GM12878 (cell line): ENCODE results near the gene NME7. TPM values are rescaled to one million over a fixed set of nuclear protein-coding genes. Genes with fewer than 3 reads are reported as not detected.

Experiments
- ATAC-seq: fragments of 200-7000 bp; cut with Tn5 transposase; 3 replicates; pipeline ENCODE4 v1.9.1; 2020; ENCODE audit warnings: mild to moderate bottlenecking, moderate library complexity
- BruUV-seq: library from RNA; stranded (reverse); fragments of 400-500 nt; replicated peaks from 2 replicates; lab custom pipeline; 2021; lab: Mats Ljungman, UMichigan
- CTCF ChIA-PET: fragments of 300-600 bp; sonication (Branson Sonifier 250); formaldehyde crosslinking; extraction: SDS; loops from one replicate; lab custom pipeline; 2021; ENCODE audit warnings: inconsistent platforms; lab: Yijun Ruan, JAX
- POLR2A ChIA-PET: fragments of 350-600 bp; formaldehyde crosslinking; extraction: SDS; loops from one replicate; lab custom pipeline; 2021; ENCODE audit warnings: inconsistent platforms; lab: Charles Lee
- RAD21 ChIA-PET: fragments of 300-600 bp; sonication (Branson Sonifier 250); formaldehyde crosslinking; loops from one replicate; lab custom pipeline; 2023; ENCODE audit warnings: antibody characterized with exemption; ENCODE audit not compliant: unreplicated experiment; lab: Charles Lee
- SMC1A ChIA-PET: fragments of 300-600 bp; sonication (Branson Sonifier 250); formaldehyde crosslinking; loops from one replicate; lab custom pipeline; 2023; ENCODE audit not compliant: unreplicated experiment, uncharacterized antibody; lab: Charles Lee
- DNase-seq: peaks from one replicate; pipeline ENCODE4 v3.0.0-alpha.2; 2011; ENCODE audit warnings: low read depth, low spot score
- FAIRE-seq: peaks from 3 replicates; lab custom pipeline; 2011; peaks lifted over from hg19 to GRCh38; lab: Jason Lieb, UNC
- H2AFZ ChIP-seq: 2 replicates; pipeline ENCODE4 v1.6.0; 2011; ENCODE audit warnings: low read depth, low read length, control low read depth; ENCODE audit not compliant: control insufficient read depth
- H3K27ac ChIP-seq: 2 replicates; pipeline ENCODE4 v1.5.1; 2011; ENCODE audit warnings: control low read depth; ENCODE audit not compliant: control insufficient read depth, insufficient read depth
- H3K27me3 ChIP-seq, 2 experiments: replicated peaks in 1 of 2; 2 replicates each; pipeline versions ENCODE4 v1.6.0 to v1.6.1; 2011; ENCODE audit warnings: low read length in 1 of 2; ENCODE audit not compliant: control insufficient read depth in 2 of 2, insufficient read depth in 2 of 2
- H3K36me3 ChIP-seq, 2 experiments: 2 replicates each; pipeline ENCODE4 v1.5.1; 2011; ENCODE audit warnings: low read length in 1 of 2; ENCODE audit not compliant: control insufficient read depth in 2 of 2, insufficient read depth in 2 of 2
- H3K4me1 ChIP-seq: 2 replicates; pipeline ENCODE4 v1.6.1; 2011; ENCODE audit warnings: mild to moderate bottlenecking, low read length, moderate library complexity, mixed read lengths; ENCODE audit not compliant: control insufficient read depth, insufficient read depth
- H3K4me2 ChIP-seq: 2 replicates; pipeline ENCODE4 v1.6.0; 2011; ENCODE audit warnings: control low read depth; ENCODE audit not compliant: control insufficient read depth, insufficient read depth
- H3K4me3 ChIP-seq: fragments of 200-600 bp; sonication (generic); 2 replicates; pipeline ENCODE4 v1.5.1; 2016
- H3K79me2 ChIP-seq: 2 replicates; pipeline ENCODE4 v1.6.0; 2011; ENCODE audit warnings: low read length; ENCODE audit not compliant: control insufficient read depth, insufficient read depth
- H3K9ac ChIP-seq: 2 replicates; pipeline ENCODE4 v1.8.0; 2011; ENCODE audit warnings: low read length, control low read depth, mixed read lengths; ENCODE audit not compliant: control insufficient read depth, insufficient read depth
- H3K9me3 ChIP-seq: replicated peaks from 3 replicates; pipeline ENCODE4 v1.5.1; 2011; ENCODE audit warnings: mild to moderate bottlenecking, low read length; ENCODE audit not compliant: control insufficient read depth, insufficient read depth
- H4K20me1 ChIP-seq: 2 replicates; pipeline ENCODE4 v1.6.0; 2011; ENCODE audit not compliant: control insufficient read depth, insufficient read depth
- BACH1 ChIP-seq: fragments of 450-650 bp; IDR thresholded peaks from 2 replicates; pipeline ENCODE4 v1.6.1; 2017; ENCODE audit warnings: mild to moderate bottlenecking, borderline replicate concordance
- CBX3 ChIP-seq: fragments of 200-600 bp; sonication (generic); IDR thresholded peaks from 2 replicates; pipeline ENCODE4 v1.6.1; 2016; ENCODE audit warnings: low read depth, borderline replicate concordance
- CHD2 ChIP-seq: IDR thresholded peaks from 2 replicates; pipeline ENCODE4 v1.6.1; 2011; ENCODE audit warnings: low read depth, low read length, improper control_type of control experiment, borderline replicate concordance
- E2F8 ChIP-seq: fragments of 450-650 bp; IDR thresholded peaks from 2 replicates; pipeline ENCODE4 v1.6.1; 2018; ENCODE audit warnings: mild to moderate bottlenecking, low read depth, moderate library complexity; ENCODE audit not compliant: partially characterized antibody
- E4F1 ChIP-seq: fragments of 450-650 bp; IDR thresholded peaks from 2 replicates; pipeline ENCODE4 v1.6.1; 2018; ENCODE audit warnings: borderline replicate concordance, mild to moderate bottlenecking; ENCODE audit not compliant: partially characterized antibody
- EGR1 ChIP-seq, 2 experiments: IDR thresholded peaks; 1 replicate in 1 of 2; 2 replicates in 1 of 2; pipeline ENCODE4 v1.6.1; 2011 to 2012; ENCODE audit warnings: low read depth in 2 of 2, low read length in 2 of 2, borderline replicate concordance in 1 of 2, mild to moderate bottlenecking in 1 of 2, moderate library complexity in 1 of 2
- HCFC1 ChIP-seq: fragments of 150-350 bp; IDR thresholded peaks from 2 replicates; pipeline ENCODE4 v1.6.1; 2014; ENCODE audit warnings: low read length
- IKZF2 ChIP-seq, 2 experiments: fragments of 450-650 bp; IDR thresholded peaks; 2 replicates each; pipeline ENCODE4 v1.6.1; 2017; ENCODE audit warnings: mild to moderate bottlenecking in 2 of 2, moderate library complexity in 2 of 2
- IRF4 ChIP-seq: IDR thresholded peaks from 2 replicates; pipeline ENCODE4 v1.6.1; 2011; ENCODE audit warnings: low read depth, low read length
- MEF2B ChIP-seq: fragments of 450-650 bp; IDR thresholded peaks from 2 replicates; pipeline ENCODE4 v1.6.1; 2018; ENCODE audit warnings: mild to moderate bottlenecking, moderate library complexity; ENCODE audit not compliant: partially characterized antibody, poor library complexity, severe bottlenecking
- NFYA ChIP-seq: IDR thresholded peaks from 2 replicates; pipeline ENCODE4 v1.6.1; 2011; ENCODE audit warnings: low read depth, mild to moderate bottlenecking, low read length, improper control_type of control experiment, borderline replicate concordance
- PAX8 ChIP-seq: fragments of 450-650 bp; IDR thresholded peaks from 2 replicates; pipeline ENCODE4 v1.6.1; 2017; ENCODE audit warnings: mild to moderate bottlenecking, moderate library complexity
- RB1 ChIP-seq: fragments of 450-650 bp; formaldehyde crosslinking; IDR thresholded peaks from 2 replicates; pipeline ENCODE4 v1.6.1; 2017; ENCODE audit warnings: mild to moderate bottlenecking, borderline replicate concordance
- RFX5 ChIP-seq: IDR thresholded peaks from 2 replicates; pipeline ENCODE4 v1.6.1; 2011; ENCODE audit warnings: low read depth, low read length, improper control_type of control experiment
- SUZ12 ChIP-seq: fragments of 200-600 bp; sonication (generic); IDR thresholded peaks from one replicate; pipeline ENCODE4 v1.6.1; 2018; ENCODE audit warnings: antibody characterized with exemption, mild to moderate bottlenecking; ENCODE audit not compliant: unreplicated experiment
- ZNF207 ChIP-seq: fragments of 450-650 bp; IDR thresholded peaks from 2 replicates; pipeline ENCODE4 v1.6.1; 2014; ENCODE audit warnings: antibody characterized with exemption, mild to moderate bottlenecking, borderline replicate concordance
- ZNF274 ChIP-seq: IDR thresholded peaks from one replicate; pipeline ENCODE4 v1.8.0; 2011; ENCODE audit not compliant: insufficient read length, insufficient read depth
- WGBS: methylation state at CpG from one replicate; pipeline ENCODE4 v1.1.6; 2016; ENCODE audit warnings: low lambda C conversion rate; ENCODE audit not compliant: insufficient replicate concordance, insufficient coverage; ENCODE audit errors: missing lambda C conversion rate; 5-methylcytosine and 5-hydroxymethylcytosine counted together
- in situ Hi-C: fragments of 300-500 bp; cut with MboI; formaldehyde crosslinking; loops from 9 replicates; pipeline ENCODE4 v1.14.3; 2018; ENCODE audit warnings: mixed read lengths
- intact Hi-C: fragments of 100-400 bp; cut with micrococcal nuclease; formaldehyde crosslinking; loops from one replicate; pipeline ENCODE4 v1.14.2; 2022; ENCODE audit not compliant: unreplicated experiment
- polyA plus RNA-seq, 11 experiments: library from polyadenylated mRNA; depleted of rRNA in 4 of 11; unstranded in 6 of 11; stranded (reverse) in 5 of 11; fragments of >200 nt; fragmentation: Nextera tagmentation in 4 of 11; fragmentation: Illumina TruSeq in 1 of 11; extraction: Ambion mirVana in 4 of 11; extraction: Trizol in 1 of 11; gene quantifications; 1 replicate in 1 of 11; 2 replicates in 10 of 11; pipeline versions ENCODE4 v1.2.1 to v1.2.3, GENCODE V29; 2011 to 2016; ENCODE audit warnings: inconsistent platforms in 2 of 11, missing spikeins in 2 of 11, low read depth in 1 of 11
- total RNA-seq, 4 experiments: library from RNA; depleted of rRNA in 3 of 4; stranded (reverse); fragments of >200 nt in 3 of 4; fragmentation: Illumina TruSeq in 1 of 4; extraction: Trizol in 1 of 4; gene quantifications; 2 replicates each; pipeline versions ENCODE4 v1.2.1 to v1.2.3, GENCODE V29; 2013 to 2021

The NME7 gene
- total and polyA plus RNA-seq, 10 of the 15 experiments (the other 5 are each of a cell fraction or from before 2014, with no cell fraction given): 1.5 to 15.6 (median 7.2) TPM

- no peak for TF ChIP-seq IRF4
- no peak for TF ChIP-seq E4F1
- no peak for TF ChIP-seq CBX3
- no peak for TF ChIP-seq IKZF2 (IDR thresholded peaks at IDR 0.05)
- TF ChIP-seq CHD2: no peak
- TF ChIP-seq, all 136 proteins: peak for 0
Measured at GRCh38 chr1:169127305-169127704, 240.3 kb downstream of the NME7 start (continued).

- WGBS: 100% methylated on average over 3 of the region's 3 CpGs
- intact Hi-C loops: no loop called here
- Histone ChIP-seq H3K27ac (no peak overlapping the region), H3K4me1 (no peaks in the 10 kb centered on the region), H3K27me3 (no peaks in the 10 kb centered on the region), H2AFZ (no peak overlapping the region), H3K4me3 (no peak overlapping the region), H3K9me3 (no peaks in the 10 kb centered on the region), H4K20me1 (no peaks in the 10 kb centered on the region), H3K4me2 (no peak overlapping the region), H3K9ac (no peak overlapping the region), H3K36me3 (no peaks in the 10 kb centered on the region; a peak in 2 of 4 replicates), H3K79me2 (no peaks in the 10 kb centered on the region)
- ATAC-seq (no peak), FAIRE-seq (no peak), DNase-seq (no peak)
- ChIA-PET SMC1A (interaction anchor here (0.7 to 1.5 kb wide), 6 partner anchors 10 to 222 kb away, joined by 3 to 8 read pairs (median 4); no protein-coding TSS in a partner anchor), POLR2A (interaction anchor here (0.7 kb wide), 3 partner anchors 35 to 520 kb away, joined by 3 to 4 read pairs (median 4); no protein-coding TSS in a partner anchor), CTCF (interaction anchor here (0.6 to 2.7 kb wide), 7 partner anchors 9 to 523 kb away, joined by 3 to 9 read pairs (median 3); no protein-coding TSS in a partner anchor), RAD21 (interaction anchor here (1.0 to 1.3 kb wide), 3 partner anchors 7 to 523 kb away, joined by 3 to 4 read pairs (median 3); no protein-coding TSS in a partner anchor)
- no TSS peak for BruUV-seq
- in situ Hi-C loops: no loop called here
- TF ChIP-seq HCFC1: no peak
- TF ChIP-seq ZNF274: no peak
- no peak for TF ChIP-seq EGR1 (IDR thresholded peaks at IDR 0.05; ENCODE audit: borderline replicate concordance in 1 of 2, low read depth in 2 of 2, low read length in 2 of 2)
- TF ChIP-seq ZNF207: no peak
- TF ChIP-seq MEF2B: no peak
- no peak for TF ChIP-seq RFX5
- TF ChIP-seq RB1: no peak
- no peak for TF ChIP-seq E2F8
- no peak for TF ChIP-seq NFYA
- TF ChIP-seq PAX8: no peak
- no peak for TF ChIP-seq BACH1
- no peak for TF ChIP-seq SUZ12
Measured at GRCh38 chr1:169126335-169126734, 241.3 kb downstream of the NME7 start.
